ENCODE data around the gene RNFT2.

Gene RNFT2

GRCh38 chr12:116709768-116710167, 28.3 kb upstream of the RNFT2 start:
- H3K4me3 ChIP-seq (ENCODE audit: low read length) = no peak overlapping the region
- TF ChIP-seq, protein P1, sequence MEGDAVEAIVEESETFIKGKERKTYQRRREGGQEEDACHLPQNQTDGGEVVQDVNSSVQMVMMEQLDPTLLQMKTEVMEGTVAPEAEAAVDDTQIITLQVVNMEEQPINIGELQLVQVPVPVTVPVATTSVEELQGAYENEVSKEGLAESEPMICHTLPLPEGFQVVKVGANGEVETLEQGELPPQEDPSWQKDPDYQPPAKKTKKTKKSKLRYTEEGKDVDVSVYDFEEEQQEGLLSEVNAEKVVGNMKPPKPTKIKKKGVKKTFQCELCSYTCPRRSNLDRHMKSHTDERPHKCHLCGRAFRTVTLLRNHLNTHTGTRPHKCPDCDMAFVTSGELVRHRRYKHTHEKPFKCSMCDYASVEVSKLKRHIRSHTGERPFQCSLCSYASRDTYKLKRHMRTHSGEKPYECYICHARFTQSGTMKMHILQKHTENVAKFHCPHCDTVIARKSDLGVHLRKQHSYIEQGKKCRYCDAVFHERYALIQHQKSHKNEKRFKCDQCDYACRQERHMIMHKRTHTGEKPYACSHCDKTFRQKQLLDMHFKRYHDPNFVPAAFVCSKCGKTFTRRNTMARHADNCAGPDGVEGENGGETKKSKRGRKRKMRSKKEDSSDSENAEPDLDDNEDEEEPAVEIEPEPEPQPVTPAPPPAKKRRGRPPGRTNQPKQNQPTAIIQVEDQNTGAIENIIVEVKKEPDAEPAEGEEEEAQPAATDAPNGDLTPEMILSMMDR (conservative IDR thresholded peaks at IDR 0.05; ENCODE audit: low read length) = no peak
- no peak for DNase-seq (ENCODE audit: low read depth)

- TF ChIP-seq, protein P1 (conservative IDR thresholded peaks at IDR 0.05; ENCODE audit: low read length) = no peak
- H3K4me3 ChIP-seq (ENCODE audit: low read length) = no peak overlapping the region
- DNase-seq (ENCODE audit: low read depth) = no peak
These were observed 27.6 kb upstream of the RNFT2 start for GRCh38 chr12:116710370-116711150.

- no peak overlapping the region for H3K4me3 ChIP-seq (ENCODE audit: low read length)
- no peak for DNase-seq (ENCODE audit: low read depth)
- TF ChIP-seq, protein P1 (conservative IDR thresholded peaks at IDR 0.05; ENCODE audit: low read length) = no peak
These were observed 25.4 kb upstream of the RNFT2 start for GRCh38 chr12:116712458-116713303.

DNA sequence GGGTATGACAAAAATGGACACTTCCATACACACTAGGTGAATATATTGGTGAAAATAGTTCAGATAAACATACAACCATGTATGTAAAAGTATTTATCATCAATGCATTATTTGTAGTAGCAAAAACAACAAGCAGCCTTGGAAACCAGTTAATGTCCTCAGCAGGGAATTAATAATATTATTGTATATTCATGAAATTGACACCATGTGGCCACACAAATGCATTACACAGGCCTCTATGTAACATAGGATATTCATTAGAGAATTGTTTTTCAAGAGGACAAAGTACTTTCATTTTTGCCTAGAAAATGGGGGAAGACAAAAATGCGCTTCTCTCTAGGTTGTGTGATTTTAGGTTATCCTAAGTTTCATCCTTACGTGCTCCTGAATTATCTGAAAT, 24.6 kb upstream of the RNFT2 start:
- H3K4me3 ChIP-seq (ENCODE audit: low read length) = no peak overlapping the region
- TF ChIP-seq, protein P1 (conservative IDR thresholded peaks at IDR 0.05; ENCODE audit: low read length) = 0 out of 2 replicates have a peak, but pooled peaks have one; percentile 19
- DNase-seq (ENCODE audit: low read depth) = no peak

DNA sequence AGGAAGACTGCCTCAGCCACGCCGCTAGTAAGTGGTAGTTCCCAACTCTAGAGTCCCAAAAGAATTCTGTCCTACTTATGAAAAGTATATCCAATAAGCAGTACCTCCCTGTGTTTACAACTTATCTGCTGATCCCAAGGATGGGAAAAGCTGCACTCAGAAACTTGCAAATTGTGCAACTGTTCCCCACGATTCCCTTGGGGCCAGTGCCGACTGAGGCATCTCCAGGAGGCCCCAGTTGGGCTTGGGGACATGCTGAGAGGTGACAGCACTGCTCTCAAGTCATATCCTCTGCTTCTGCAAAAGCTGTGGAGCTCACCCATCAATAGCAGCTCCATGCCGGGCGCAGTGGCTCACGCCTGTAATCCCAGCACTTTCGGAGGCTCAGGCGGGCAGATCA, 23.9 kb upstream of the RNFT2 start:
- no peak for DNase-seq (ENCODE audit: low read depth)
- H3K4me3 ChIP-seq (ENCODE audit: low read length) = no peak overlapping the region
- TF ChIP-seq, protein P1 (conservative IDR thresholded peaks at IDR 0.05; ENCODE audit: low read length) = no peak

- TF ChIP-seq, protein P1 (conservative IDR thresholded peaks at IDR 0.05; ENCODE audit: low read length) = no peak
- peak; percentile 72 for DNase-seq (ENCODE audit: low read depth)
- peak overlapping the region; percentile 29 for H3K4me3 ChIP-seq (ENCODE audit: low read length)
These were observed 20.4 kb upstream of the RNFT2 start for GRCh38 chr12:116717466-116718437.
